KMS-11 (cell line): ENCODE data around the gene DNAH6.
"Not testable (repeated sequence)": the region's sequence is repeated elsewhere in the genome, so short reads cannot be mapped to it uniquely, and the experiment has no call there.

Source experiments
- H2AFZ ChIP-seq: fragments of 200-600 bp; sonication (generic); 2 replicates; pipeline ENCODE4 v1.6.1; 2016; ENCODE audit warnings: antibody characterized with exemption, mixed run types, low read depth
- H3K27ac ChIP-seq: fragments of 200-600 bp; sonication (generic); 2 replicates; pipeline ENCODE4 v1.6.1; 2016; ENCODE audit warnings: mild to moderate bottlenecking, mixed run types
- H3K27me3 ChIP-seq: fragments of 200-600 bp; sonication (generic); 2 replicates; pipeline ENCODE4 v1.6.1; 2017; ENCODE audit warnings: mild to moderate bottlenecking, low read depth, mixed run types, moderate library complexity; ENCODE audit not compliant: insufficient read depth
- H3K36me3 ChIP-seq: fragments of 200-600 bp; sonication (generic); 2 replicates; pipeline ENCODE4 v1.6.1; 2017; ENCODE audit warnings: mild to moderate bottlenecking, mixed run types; ENCODE audit not compliant: insufficient read depth
- H3K4me1 ChIP-seq: fragments of 200-600 bp; sonication (generic); 2 replicates; pipeline ENCODE4 v1.6.1; 2016; ENCODE audit warnings: mild to moderate bottlenecking, low read depth, mixed run types; ENCODE audit not compliant: poor library complexity, severe bottlenecking
- H3K4me2 ChIP-seq: fragments of 200-600 bp; sonication (generic); 2 replicates; pipeline ENCODE4 v1.7.0; 2016; ENCODE audit warnings: mild to moderate bottlenecking, mixed run types
- H3K4me3 ChIP-seq: fragments of 200-600 bp; sonication (generic); IDR thresholded peaks from 2 replicates; pipeline ENCODE4 v1.6.1; 2017; ENCODE audit warnings: low read depth, low read length, mixed read lengths; ENCODE audit not compliant: insufficient read depth
- H3K79me2 ChIP-seq: fragments of 200-600 bp; sonication (generic); 2 replicates; pipeline ENCODE4 v1.6.1; 2016; ENCODE audit warnings: low read depth, mixed run types; ENCODE audit not compliant: insufficient read depth
- H3K9ac ChIP-seq: fragments of 200-600 bp; sonication (generic); 2 replicates; pipeline ENCODE4 v1.6.1; 2016; ENCODE audit warnings: mild to moderate bottlenecking, mixed run types
- H4K20me1 ChIP-seq: fragments of 200-600 bp; sonication (generic); 2 replicates; pipeline ENCODE4 v1.6.1; 2016; ENCODE audit warnings: mild to moderate bottlenecking, mixed run types; ENCODE audit not compliant: insufficient read depth
- TF ChIP-seq, protein P1 (sequence below): fragments of 200-600 bp; sonication (generic); conservative IDR thresholded peaks from 2 replicates; pipeline ENCODE4 v1.6.1; 2017; ENCODE audit warnings: low read depth, mild to moderate bottlenecking, antibody characterized with exemption, low read length, moderate library complexity, mixed read lengths

Gene DNAH6

DNA sequence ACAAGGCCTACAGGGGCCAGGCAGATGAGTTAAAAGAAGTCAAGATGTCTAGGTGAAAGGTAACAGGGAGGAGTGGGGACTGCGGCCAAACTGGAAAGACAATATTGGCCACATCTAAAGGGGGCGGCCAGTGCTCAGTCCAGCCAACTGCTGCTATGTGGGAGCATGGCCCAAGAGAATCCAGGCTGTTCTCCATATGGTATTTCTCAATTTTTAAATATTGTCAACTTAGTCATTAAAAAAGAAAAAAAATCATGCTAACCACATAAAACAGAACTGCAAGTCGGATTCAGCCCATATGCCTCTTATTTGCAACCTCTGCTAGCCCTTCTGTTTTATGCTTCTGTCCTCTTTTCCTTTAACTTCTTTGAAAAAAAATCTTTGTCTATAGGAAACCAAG, 349.8 kb downstream of the DNAH6 start:
- H3K27me3 ChIP-seq = no peaks in the 10 kb centered on the region
- TF ChIP-seq, protein P1, sequence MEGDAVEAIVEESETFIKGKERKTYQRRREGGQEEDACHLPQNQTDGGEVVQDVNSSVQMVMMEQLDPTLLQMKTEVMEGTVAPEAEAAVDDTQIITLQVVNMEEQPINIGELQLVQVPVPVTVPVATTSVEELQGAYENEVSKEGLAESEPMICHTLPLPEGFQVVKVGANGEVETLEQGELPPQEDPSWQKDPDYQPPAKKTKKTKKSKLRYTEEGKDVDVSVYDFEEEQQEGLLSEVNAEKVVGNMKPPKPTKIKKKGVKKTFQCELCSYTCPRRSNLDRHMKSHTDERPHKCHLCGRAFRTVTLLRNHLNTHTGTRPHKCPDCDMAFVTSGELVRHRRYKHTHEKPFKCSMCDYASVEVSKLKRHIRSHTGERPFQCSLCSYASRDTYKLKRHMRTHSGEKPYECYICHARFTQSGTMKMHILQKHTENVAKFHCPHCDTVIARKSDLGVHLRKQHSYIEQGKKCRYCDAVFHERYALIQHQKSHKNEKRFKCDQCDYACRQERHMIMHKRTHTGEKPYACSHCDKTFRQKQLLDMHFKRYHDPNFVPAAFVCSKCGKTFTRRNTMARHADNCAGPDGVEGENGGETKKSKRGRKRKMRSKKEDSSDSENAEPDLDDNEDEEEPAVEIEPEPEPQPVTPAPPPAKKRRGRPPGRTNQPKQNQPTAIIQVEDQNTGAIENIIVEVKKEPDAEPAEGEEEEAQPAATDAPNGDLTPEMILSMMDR = no peak
- no peaks in the 10 kb centered on the region for H4K20me1 ChIP-seq
- H3K9ac ChIP-seq = no peak overlapping the region
- H3K27ac ChIP-seq = no peak overlapping the region
- H3K4me1 ChIP-seq = no peaks in the 10 kb centered on the region
- no peak overlapping the region for H3K4me2 ChIP-seq
- H2AFZ ChIP-seq = no peak overlapping the region
- H3K4me3 ChIP-seq = no peak overlapping the region
- no peaks in the 10 kb centered on the region for H3K36me3 ChIP-seq
- H3K79me2 ChIP-seq = no peaks in the 10 kb centered on the region

DNA sequence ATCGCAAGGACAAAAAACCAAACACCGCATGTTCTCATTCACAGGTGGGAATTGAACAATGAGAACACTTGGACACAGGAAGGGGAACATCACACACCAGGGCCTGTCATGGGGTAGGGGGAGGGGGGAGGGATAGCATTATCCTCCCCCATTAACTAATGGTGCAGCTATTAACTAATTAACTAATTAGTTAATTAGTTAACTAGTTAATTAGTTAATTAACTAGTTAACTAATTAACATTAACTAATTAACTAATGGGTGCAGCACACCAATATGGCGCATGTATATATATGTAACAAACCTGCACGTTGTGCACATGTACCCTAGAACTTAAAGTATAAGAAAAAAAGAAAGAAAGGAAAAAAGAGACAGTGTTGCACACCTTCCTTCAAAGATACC, 352.0 kb downstream of the DNAH6 start:
- not testable (repeated sequence) for H3K27me3 ChIP-seq, H3K9ac ChIP-seq, H2AFZ ChIP-seq, H3K4me2 ChIP-seq, H3K27ac ChIP-seq, H3K79me2 ChIP-seq, H4K20me1 ChIP-seq, H3K4me1 ChIP-seq, H3K36me3 ChIP-seq, H3K4me3 ChIP-seq
